HG03025 (cell line): Measurements from ENCODE around the gene KCNQ1.

Source experiments
- ATAC-seq: cut with Tn5 transposase; IDR thresholded peaks from one replicate; pipeline ENCODE4 v1.9.1; 2021; ENCODE audit warnings: mild to moderate bottlenecking, moderate library complexity; ENCODE audit not compliant: unreplicated experiment, low FRiP score

Gene KCNQ1

DNA sequence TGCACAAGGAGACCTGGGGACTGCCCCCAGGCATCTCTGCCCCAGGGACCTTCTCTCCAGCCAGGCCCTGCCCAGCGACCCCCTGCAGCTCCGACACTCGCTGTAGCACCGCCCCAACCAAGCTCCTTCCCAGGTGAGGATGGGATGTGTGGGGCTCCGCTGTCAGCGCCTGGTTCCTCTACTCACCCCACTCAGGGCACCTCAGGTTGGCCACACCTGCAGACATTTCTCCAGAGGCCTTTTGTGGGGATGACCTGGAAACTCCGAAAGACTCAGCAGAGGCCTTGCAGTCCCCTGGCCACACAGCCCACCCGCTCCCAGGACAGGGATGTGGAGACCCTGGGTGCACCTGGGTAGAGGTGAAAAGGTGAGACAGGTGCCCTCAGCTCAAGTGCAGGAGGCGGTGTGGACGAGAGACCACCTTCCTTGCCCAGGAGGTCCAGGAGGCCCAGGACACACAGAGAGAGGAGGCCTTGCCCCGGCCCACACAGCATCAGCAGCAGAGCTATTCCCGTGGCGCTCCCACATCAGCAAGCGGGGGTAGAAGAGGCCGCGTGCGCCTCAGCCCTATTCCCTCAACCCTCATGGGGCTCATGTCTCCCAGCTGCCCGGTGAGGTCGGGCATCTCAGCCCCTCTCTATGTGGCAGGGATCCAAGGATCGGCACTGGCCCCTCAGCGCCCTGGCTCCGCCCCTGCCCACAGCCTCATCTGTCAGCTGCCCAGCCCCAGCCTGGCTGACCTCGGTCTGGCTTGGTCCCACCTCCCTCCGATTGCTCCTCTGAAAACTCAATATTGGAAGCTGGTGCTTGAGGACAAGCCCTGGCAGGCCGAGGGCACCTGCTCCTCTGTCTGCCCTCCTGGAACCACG is 21.4 kb upstream of the KCNQ1 start:
- no peak for ATAC-seq

DNA sequence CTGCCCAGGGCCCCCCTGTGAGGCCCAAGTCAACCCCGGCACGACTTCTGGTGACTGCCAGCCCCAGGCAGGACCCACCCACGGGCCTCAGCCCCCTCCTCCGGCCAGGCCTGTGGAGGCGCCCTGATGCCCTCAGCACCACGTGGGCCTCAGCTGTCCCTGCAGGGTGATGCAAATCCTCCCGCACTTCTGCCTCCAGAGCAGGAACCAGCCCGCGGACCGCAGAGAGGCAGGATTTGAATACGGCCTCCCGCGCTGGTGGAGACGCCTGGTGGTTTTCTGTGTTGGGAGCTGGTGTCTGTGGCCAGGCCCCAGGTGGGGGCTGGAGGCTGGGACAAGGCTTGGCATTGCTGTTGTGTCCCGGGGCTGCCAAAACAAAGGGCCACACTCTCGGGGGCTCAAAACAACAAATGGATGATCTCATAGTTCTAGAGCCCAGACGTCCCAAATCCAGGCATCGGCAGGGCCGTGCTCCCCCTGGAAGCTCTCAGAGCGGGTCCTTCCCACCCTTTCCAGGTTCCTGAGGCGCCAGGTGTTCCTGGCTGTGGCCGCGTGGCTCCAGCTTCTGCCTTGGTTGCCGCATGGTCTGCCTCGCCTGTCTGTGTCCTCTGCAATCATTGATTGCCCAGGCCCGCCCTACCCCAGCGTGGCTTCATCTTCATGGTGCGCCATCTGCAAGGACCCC is 19.9 kb upstream of the KCNQ1 start:
- no peak for ATAC-seq

DNA sequence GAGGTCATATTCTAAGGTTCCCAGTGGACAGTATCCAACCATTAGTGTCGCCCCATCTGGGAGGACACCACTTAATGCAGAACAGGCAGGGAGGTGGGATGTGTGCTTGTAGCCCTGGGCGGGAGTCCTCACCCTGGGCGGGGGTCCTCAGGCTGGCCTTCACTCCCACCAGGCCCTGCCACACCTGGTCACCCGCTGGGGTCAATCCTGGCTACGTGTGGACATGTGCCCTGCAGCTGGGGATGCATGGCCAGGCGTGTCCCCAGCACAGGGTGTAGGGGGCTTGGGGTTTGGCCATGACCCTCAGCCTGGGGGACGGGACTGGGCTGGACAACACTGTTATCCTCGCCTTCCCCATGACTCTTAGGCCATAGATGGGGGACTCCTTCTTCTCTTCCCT is 19.3 kb upstream of the KCNQ1 start:
- ATAC-seq: no peak

DNA sequence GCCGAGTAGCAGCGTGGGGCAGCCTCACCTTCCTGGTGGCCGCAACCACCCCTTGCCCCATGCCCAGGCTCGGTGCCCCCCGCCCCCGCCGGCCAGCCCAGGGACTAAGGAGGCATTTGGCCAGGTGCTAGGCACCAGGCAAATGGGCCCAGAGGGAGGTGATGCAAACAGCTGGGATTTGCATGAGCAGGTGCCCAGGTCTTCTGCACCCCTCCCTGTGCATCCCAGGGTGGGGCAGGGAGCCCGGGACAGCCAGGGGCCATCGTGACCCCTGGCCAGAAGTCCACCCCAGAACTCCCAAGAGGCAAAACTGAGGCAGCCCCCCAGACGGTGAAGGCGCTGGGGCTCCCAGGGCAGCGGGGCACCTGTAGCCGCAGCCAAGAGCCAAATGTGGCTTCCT is 18.6 kb upstream of the KCNQ1 start:
- no peak for ATAC-seq

DNA sequence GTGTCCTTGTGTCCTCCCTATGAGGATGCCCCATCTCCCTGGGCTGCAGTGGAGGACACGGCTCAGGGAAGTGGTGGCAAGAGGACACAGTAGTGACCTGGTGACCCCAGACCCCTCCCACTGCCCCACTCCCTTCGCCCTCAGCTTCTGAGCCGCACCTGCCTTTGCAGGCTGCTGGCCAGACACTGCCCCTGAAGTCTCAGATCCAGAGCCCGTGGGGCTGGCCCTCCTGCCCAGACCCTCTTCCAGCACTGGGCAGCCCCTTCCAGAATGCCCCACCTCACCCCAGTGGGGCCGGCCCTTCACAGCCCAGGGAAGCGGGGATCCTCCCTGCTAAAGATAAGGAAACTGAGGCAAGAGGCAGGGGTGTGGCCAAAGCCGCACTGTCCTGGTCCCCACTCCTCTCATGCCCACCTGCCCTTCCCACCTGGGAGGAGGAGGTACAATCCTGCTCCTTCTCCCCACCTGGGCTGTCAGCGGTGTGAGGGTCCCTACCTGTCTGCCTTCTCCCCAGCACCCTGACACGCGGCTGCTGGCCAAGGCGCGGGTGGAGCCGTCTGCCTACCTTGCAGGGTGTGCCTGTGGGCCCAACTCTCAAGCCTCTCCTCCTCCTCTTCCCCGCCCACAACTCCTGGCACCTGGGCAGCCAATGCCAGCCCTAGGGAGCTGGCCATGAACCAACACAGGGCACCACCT is 17.8 kb upstream of the KCNQ1 start:
- no peak for ATAC-seq

DNA sequence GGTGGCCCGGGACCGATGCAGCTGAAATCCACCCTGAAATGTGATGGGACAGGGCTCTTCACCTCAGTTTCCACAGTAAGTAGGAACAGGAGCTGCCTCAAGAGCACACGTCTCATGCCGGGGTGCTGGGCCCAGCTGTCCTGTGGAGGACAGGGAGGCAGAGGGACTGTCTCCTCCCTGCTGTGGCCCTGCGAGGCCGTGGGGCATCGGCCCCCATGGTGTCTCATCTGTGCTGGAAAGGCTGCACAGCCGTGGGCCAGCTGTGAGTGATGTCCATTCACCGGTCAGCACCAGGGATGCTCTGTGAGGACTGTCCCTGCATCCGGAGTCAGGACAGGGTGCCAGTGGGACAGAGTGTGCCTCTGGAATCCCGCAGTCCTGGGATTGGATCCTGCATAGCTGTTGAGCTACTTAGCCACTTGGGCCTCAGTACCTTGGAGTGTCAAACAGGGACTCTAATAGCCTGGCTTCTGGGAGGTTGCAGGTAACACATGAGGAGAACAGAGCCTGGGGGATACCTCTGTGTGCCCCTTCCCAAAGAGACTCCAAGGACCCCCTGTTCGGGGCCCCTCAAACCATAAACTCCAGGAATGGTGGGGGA is 17.0 kb upstream of the KCNQ1 start:
- ATAC-seq: no peak

DNA sequence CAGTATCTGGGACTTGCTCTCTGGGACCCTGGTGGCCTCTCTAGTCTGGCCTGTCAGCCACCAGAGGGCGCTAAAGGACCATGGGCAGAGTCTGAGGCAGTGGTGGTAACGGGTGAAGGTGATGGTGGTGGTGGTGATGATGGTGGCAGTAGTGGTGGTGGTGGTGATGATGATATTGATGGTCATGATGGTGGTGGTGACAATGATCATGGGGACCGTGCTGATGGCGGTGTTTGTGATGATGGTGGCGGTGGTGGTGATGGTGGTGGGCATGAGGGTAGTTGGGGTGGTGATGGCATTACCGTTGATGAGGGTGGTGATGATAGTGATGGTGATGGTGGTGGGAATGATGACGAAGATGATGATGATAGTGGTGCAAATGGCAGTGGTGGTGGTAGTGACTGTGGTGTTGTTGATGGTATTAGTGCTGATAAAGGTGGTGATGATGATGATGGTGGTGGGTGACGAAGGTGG is 16.4 kb upstream of the KCNQ1 start:
- ATAC-seq: no peak

DNA sequence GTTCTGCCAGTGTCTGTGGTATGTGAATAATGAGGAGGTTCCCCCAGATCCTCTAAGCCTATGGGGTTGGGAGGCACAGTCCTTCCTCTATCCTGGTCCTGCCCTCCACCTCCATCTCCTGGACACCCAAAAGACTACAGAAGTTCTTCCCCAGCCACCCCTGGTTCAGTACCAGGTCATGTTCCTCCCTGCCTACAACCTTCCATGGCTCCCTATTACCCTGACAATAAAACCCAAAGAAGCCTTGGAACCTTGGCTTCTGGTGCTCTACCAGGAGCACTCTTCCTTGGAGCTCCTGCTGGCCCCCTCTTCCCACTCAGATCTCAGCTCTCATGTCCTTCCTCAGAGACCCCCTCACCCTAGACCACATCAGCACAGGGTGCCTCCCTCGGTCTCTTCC is 13.4 kb upstream of the KCNQ1 start:
- ATAC-seq: no peak

DNA sequence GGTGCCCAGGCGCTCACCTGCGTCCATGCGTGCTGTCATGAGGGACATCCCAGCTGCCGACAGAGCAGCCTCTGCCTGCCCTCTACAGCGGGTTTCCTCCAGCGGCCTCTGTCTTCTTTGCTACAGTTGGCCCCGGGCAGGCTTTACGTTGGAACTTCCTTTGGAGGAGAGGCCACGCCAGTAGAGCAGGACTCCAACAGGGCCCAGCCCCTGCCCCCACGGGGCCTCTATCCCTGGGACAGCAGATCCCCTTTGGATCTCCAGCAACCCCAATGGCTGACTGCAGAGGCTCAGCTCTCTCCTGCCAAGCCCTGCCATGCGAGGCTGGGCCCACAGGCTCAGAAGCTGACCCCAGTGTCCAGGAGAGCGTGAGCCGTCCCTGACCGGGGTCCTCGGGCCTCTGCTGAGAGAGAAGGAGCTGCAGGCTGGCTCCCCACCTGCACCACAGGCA is 12.6 kb upstream of the KCNQ1 start:
- no peak for ATAC-seq

DNA sequence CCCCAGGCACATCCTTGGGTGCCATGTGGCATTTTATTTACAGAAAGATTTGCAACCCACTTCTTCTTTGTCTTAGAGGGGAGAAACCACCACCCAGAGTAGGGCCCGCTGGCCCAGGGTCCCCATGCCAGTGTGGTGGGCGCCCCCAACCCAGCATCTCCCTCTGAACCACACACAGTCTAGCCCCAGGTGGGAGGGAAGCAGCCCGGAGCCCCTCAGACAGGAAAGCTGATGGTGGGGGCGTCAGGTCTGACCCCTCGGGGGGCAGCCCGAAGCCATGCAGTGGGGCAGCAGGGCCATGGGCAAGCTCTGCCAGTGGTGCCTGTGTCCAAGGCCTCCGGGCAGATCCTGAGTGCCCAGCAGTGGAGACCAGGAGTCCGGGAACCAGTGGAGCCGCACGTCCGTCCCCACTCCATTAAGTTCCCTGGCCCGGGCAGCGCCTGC is 12.2 kb upstream of the KCNQ1 start:
- no peak for ATAC-seq

DNA sequence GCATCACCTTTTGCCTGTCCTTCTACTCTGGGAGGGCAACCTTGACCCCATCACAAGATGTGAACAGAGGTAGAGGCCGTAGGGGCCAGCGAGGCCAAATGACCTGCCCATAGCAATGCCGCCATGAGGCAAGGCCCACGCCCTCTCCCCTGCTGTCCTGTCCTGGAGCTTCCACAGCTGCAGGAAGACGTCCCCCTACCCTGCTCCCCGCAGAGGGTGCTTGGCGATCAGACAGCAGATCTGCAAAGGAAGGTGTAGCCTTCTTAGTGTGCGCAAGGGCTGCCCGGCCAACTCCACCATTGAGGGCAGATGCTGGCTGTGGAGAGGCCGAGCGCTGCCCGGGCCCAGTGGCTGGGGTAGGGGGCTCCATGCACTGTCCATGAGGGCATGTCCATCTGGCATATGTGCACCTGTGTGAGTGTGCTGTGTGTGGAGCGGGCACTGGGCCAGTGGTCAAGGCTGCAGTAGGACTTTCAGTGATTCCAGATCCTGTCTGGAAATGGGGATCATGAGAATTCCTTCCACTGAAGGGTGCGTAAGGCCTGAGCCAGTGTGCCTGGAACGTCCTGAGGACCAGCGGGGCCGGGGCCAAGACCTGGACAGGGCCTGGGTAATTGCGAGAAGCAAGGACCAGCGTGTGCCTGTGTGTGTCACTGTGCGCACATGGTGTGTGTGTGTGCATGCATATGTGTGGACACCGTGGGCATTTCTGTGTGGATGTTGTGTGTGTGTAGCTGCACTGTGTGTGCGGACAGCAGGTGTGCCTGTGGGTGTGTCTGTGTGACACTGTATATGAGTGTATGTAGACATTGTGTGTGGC is 11.5 kb upstream of the KCNQ1 start:
- no peak for ATAC-seq

DNA sequence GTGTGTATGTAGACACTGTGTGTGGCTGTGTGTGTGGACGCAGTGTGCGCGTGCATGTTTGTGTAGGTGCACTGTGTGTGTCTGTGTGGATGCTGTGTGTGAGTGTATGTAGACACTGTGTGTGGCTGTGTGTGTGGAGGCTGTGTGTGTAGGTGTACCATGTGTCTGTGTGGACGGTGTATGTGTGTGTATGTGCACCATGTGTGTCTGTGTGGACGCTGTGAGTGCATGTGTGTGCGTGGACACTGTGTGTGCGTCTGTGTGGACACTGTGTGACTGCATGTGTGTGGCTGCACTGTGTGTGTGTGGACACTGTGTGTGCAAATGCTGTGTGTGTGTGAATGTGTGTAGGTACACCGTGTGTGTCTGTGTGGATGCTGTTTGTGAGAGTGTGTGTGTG is 10.8 kb upstream of the KCNQ1 start:
- no peak for ATAC-seq

DNA sequence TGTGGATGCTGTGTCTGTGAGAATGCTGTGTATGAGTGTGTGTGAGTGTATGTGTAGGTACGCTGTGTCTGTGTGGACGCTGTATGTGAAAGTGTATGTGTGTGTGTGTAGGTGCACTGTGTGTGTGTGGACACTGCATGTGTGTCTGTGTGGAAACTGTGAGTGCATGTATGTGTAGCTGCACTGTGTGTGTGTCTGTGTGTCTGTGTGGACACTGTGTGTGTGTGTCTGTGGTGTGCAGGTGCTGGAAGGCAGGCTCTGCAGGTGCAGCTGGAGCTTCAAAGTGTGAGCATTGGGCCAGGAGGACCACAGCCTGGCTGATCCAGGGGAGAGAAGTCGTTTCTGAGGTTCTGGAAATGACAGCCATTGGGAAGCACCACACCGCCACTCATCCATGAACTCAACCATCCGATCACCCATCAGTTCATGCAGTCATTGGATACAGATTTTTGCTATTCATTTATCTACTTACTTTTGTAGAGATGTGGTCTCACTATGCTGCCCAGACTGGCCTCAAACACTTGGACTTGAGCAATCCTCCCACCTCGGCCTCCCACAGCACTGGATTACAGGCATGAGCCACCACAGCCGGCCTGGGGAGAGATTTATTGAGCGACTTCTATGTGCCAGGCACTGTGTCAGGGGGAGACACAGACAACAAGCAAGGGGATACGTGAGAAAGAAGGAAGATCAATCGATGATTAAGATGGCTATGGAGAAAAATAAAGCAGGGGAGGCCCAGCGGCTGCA is 10.1 kb upstream of the KCNQ1 start:
- ATAC-seq: no peak

DNA sequence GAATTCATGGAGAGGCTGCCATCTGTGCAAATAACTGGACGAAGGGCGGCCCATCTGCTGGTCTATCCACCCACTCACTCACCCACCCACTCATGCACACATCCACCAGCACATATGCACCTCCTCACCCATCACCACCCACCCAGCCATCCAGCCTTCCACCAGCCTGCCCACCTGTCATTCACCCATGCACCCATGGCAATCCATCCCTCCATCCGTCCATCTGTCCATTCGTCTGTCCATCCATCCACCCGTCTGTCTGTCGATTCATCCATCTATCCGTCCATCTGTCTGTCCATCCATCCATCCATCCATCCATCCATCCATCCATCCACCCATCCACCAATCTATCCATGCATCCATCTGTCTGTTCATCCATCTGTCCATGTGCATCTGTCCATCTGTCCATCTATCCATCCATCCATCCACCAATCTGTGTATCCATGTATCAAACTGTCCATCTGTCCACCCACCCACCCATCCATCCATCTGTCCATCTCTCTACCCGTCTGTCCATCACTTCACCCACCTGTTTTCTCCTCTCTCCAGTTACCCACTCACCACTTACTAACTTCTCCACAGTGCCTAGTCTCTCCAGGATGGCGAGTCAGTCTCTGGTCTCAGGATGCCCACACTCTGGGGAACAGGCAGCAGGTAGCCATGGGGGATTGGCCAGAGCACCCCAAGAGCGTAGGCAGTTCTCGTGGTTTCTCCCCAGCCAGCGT is 9.4 kb upstream of the KCNQ1 start:
- no peak for ATAC-seq

DNA sequence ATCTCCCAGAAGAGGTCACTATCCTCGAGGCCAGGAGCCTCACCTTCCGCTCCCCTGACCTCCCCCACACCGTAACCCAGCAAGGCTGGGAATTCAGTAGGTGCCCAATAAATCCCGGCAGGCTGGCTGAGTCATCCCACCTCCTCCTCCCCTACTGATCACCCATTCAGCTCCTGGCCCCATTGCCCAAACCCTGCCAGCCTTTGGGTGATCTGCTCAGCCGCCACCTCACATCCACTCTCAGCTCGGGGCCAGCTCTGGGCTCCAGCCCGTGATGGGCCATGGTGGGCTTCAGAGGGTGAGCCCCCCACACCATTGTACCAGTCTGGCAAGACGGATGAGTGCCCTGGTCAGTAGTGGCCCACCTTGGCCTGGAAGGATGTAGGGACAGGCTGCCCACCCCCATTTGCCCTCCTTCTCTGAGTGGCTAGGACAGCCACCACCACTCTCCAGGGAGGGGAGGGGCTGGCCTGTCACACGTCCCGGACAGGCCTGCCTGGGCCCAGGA is 8.7 kb upstream of the KCNQ1 start:
- ATAC-seq: no peak

DNA sequence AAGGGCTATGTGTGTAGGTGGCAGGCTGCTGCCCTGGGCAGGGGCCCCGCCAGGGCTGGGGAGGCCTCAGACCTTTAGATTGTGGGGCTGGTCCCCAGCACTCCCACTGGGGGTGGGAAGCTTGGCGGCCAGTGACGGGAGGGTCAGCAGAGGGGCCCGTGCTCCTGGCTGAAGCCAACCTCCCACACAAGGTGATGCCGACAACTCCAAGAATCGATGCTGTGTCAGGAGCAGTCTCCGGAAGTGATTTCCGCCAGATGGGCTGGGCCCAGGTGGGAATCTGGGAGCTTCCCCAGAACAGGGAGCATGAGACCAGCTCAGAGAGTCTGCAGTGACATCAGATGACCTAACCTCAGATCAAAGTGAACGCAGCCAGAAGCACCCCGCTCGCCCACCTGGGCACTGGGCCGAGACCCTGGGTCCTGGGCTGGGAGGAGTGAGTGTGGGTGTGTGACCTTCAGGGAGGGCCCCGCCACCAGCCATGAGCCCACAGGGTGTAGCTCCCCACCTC is 8.2 kb upstream of the KCNQ1 start:
- no peak for ATAC-seq

DNA sequence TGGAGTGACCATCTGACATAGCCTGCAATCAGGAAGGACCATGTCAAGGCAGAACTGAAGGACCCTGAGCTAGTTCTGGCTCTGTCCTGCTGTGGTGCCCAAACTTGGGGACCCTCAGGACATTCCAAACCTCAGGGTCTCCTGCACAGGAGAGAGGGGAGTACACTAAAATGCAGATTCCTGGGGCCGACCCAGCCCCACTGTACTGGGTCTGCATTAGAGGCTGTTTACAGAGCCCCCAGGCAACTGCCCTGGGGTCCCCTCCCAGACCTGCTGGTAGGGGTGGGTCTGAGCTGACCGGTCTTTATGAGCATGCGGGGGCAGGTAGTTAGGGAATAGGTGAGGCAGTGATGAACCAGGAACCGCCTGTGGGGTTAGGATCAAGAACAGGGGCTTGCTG is 7.3 kb upstream of the KCNQ1 start:
- no peak for ATAC-seq

DNA sequence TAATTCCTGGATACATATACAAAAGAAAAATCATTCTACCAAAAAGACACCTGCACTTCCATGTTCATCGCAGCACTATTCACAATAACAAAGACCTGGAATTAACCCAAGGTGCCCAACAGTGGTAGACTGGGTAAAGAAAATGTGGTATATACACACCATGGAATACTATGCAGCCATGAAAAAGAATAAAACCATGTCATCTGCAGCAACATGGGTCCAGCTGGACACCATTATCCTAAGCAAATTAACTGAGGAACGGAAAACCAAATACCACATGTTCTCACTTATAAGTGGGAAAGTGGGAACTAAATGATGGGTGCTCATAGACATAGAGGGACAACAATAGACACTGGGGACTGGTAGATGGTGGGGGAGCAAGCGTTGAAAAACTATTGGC is 5.0 kb upstream of the KCNQ1 start:
- no peak for ATAC-seq
